Skeletal muscle satellite cell (primary cell): ENCODE data around the gene IGFN1.

Source experiments
- H3K27me3 ChIP-seq: 2 replicates; pipeline ENCODE4 v1.7.0; 2013; ENCODE audit warnings: low read length; ENCODE audit not compliant: control insufficient read depth, insufficient read depth
- H3K36me3 ChIP-seq: 2 replicates; pipeline ENCODE4 v1.7.0; 2013; ENCODE audit warnings: mild to moderate bottlenecking, control low read depth, low read length; ENCODE audit not compliant: insufficient read depth
- H3K4me1 ChIP-seq: 2 replicates; pipeline ENCODE4 v1.7.0; 2013; ENCODE audit warnings: low read length; ENCODE audit not compliant: control insufficient read depth, insufficient read depth
- H3K4me2 ChIP-seq: 2 replicates; pipeline ENCODE4 v1.7.0; 2013; ENCODE audit warnings: mild to moderate bottlenecking, low read length
- H3K4me3 ChIP-seq: 2 replicates; pipeline ENCODE4 v1.7.0; 2013; ENCODE audit warnings: low read length
- H3K9ac ChIP-seq: 2 replicates; pipeline ENCODE4 v1.7.0; 2013; ENCODE audit warnings: mild to moderate bottlenecking, low read depth, low read length, moderate library complexity
- H3K9me3 ChIP-seq: replicated peaks from 2 replicates; pipeline ENCODE4 v1.7.0; 2013; ENCODE audit warnings: mild to moderate bottlenecking, control low read depth, low read length

IGFN1 gene

GRCh38 chr1:201167041-201167991 lies 23.3 kb upstream of the IGFN1 start:
- peaks cover 37% of the 10 kb centered on the region for H3K27me3 ChIP-seq
- H3K9me3 ChIP-seq: no peaks in the 10 kb centered on the region

GRCh38 chr1:201169203-201169602 lies 21.4 kb upstream of the IGFN1 start:
- H3K9ac ChIP-seq: no peak overlapping the region
- H3K9me3 ChIP-seq: no peaks in the 10 kb centered on the region
- H3K4me1 ChIP-seq: peaks cover 18% of the 10 kb centered on the region
- peaks cover 24% of the 10 kb centered on the region for H3K27me3 ChIP-seq
- H3K36me3 ChIP-seq: no peaks in the 10 kb centered on the region
- H3K4me2 ChIP-seq: no peak overlapping the region
- H3K4me3 ChIP-seq: no peak overlapping the region

More at GRCh38 chr1:201167041-201167991, 23.3 kb upstream of the IGFN1 start:
- H3K4me3 ChIP-seq: no peak overlapping the region
- no peak overlapping the region for H3K9ac ChIP-seq
- H3K4me2 ChIP-seq: no peak overlapping the region
- H3K4me1 ChIP-seq: peaks cover 15% of the 10 kb centered on the region
- H3K36me3 ChIP-seq: no peaks in the 10 kb centered on the region

DNA sequence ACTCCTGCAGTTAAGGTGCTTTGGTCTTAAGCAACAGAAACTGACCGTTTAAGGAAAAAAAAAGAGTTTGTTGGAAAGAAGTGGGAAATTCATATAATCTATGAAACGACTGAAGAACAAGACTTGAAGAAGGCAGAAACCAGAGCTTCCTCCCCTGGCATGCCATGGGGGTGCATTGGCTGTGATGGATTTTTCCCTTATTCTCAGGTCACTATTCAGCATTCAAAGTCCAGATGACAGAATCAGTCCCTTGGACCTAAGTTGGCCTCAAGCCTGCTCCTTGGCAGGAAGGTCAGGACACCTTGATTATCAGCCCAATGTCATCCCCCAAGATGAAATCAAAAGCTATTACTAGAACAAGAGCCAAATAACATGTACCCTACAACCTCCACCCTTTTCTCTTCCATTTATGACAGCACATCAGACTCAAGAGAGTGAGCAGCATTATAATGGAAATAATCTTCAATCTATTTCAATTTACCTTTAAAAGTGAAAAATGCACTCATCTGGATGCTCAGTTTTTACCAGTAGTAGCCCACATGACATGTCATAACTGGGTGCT lies 20.6 kb upstream of the IGFN1 start:
- no peaks in the 10 kb centered on the region for H3K36me3 ChIP-seq
- H3K4me2 ChIP-seq: peak overlapping the region; percentile 97
- H3K27me3 ChIP-seq: peaks cover 17% of the 10 kb centered on the region
- no peak overlapping the region for H3K4me3 ChIP-seq
- H3K9ac ChIP-seq: peak overlapping the region; percentile 28
- H3K4me1 ChIP-seq: peaks cover 18% of the 10 kb centered on the region
- no peaks in the 10 kb centered on the region for H3K9me3 ChIP-seq

GRCh38 chr1:201170533-201171062 lies 20.0 kb upstream of the IGFN1 start:
- H3K4me2 ChIP-seq: peak overlapping the region; percentile 97
- peak overlapping the region; percentile 86 for H3K9ac ChIP-seq
- peaks cover 18% of the 10 kb centered on the region for H3K4me1 ChIP-seq
- H3K27me3 ChIP-seq: peaks cover 16% of the 10 kb centered on the region
- no peaks in the 10 kb centered on the region for H3K36me3 ChIP-seq
- no peaks in the 10 kb centered on the region for H3K9me3 ChIP-seq
- peak overlapping the region; percentile 75 for H3K4me3 ChIP-seq

GRCh38 chr1:201171063-201172036 lies 19.3 kb upstream of the IGFN1 start:
- Histone ChIP-seq H3K36me3 (no peaks in the 10 kb centered on the region), H3K9me3 (no peaks in the 10 kb centered on the region), H3K4me1 (peaks cover 18% of the 10 kb centered on the region), H3K4me3 (peak overlapping the region; percentile 75), H3K4me2 (peak overlapping the region; percentile 97), H3K27me3 (peaks cover 10% of the 10 kb centered on the region), H3K9ac (peak overlapping the region; percentile 86)

DNA sequence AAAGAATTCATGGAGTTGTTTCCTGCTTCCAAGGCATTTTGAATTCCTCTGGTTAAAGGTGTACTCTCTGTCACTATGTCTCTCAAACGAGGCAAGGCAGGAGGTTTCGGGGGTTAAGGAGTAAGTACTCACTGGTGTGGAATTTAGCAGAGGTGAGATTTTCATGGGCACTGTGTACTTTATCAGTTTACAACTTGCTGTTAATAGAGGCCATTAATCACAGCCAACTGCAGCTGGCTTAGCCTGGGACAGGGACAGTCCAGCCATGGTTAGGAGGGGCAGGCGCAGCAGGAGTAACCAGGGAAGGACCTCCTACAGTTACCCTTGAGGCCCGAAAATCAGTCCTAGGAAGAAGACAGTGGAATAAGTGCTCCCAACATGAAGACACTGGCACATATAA lies 18.3 kb upstream of the IGFN1 start:
- Histone ChIP-seq H3K36me3 (no peaks in the 10 kb centered on the region), H3K4me2 (no peak overlapping the region), H3K4me3 (no peak overlapping the region), H3K9me3 (no peaks in the 10 kb centered on the region), H3K4me1 (peaks cover 18% of the 10 kb centered on the region), H3K27me3 (peaks cover 6% of the 10 kb centered on the region), H3K9ac (no peak overlapping the region)

DNA sequence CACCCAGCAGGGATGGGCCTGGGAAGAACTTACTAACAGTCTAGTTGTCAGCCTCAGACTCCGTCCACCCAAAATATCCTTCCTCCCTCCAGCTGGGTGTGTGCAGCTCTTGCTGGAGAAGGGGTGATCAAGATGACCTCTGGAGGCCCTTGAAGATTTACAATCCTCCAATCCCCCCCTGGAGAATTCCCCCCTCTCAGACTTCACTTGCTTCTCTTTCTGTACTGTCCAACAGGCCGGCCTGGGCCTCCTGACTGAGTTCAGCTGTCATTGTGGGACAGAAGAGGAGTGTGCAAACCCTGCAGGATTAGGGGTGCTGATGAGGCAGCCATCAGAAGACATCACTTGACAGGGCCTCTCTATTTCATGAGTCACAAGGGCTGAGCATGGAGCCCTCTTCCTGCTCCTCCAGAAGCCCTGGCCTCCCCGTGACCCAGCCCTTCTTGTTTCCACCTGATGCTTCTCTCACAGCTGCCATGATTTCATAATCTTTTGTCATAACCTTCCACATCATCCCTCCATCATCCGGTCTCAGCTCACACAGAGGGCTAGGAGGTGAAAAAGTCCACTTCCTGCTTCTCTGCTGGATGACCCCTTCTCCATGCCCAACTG lies 17.5 kb upstream of the IGFN1 start:
- peaks cover 18% of the 10 kb centered on the region for H3K4me1 ChIP-seq
- no peaks in the 10 kb centered on the region for H3K27me3 ChIP-seq
- no peaks in the 10 kb centered on the region for H3K36me3 ChIP-seq
- no peaks in the 10 kb centered on the region for H3K9me3 ChIP-seq
- no peak overlapping the region for H3K4me2 ChIP-seq
- no peak overlapping the region for H3K9ac ChIP-seq
- H3K4me3 ChIP-seq: no peak overlapping the region

DNA sequence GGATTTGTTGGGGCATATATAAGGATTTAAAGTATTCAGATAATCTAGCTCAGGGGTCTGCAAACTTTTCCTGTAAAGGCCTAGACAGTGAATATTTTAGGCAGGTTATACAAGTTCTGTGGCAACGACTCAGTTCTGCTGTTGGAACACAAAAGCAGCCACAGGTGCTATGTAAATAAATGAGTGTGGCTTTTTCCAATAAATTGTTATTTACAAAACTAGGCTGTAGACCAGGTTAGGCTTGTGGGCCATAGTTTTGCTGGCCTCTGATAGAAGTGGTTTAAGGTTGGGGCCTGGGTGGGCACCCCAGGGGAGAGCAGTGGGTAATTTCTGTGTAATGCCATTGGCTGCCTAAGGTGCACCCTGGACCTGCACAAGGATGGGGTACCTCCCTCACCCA lies 16.9 kb upstream of the IGFN1 start:
- H3K9me3 ChIP-seq: peaks cover 2% of the 10 kb centered on the region
- no peak overlapping the region for H3K4me2 ChIP-seq
- no peak overlapping the region for H3K9ac ChIP-seq
- H3K4me3 ChIP-seq: no peak overlapping the region
- no peaks in the 10 kb centered on the region for H3K36me3 ChIP-seq
- H3K4me1 ChIP-seq: peaks cover 18% of the 10 kb centered on the region
- peaks cover under 1% of the 10 kb centered on the region for H3K27me3 ChIP-seq

- Histone ChIP-seq H3K4me2 (no peak overlapping the region), H3K9ac (no peak overlapping the region), H3K27me3 (peaks cover 15% of the 10 kb centered on the region), H3K4me3 (no peak overlapping the region), H3K9me3 (peaks cover 6% of the 10 kb centered on the region), H3K36me3 (no peaks in the 10 kb centered on the region), H3K4me1 (peaks cover 10% of the 10 kb centered on the region)
These were observed 14.7 kb upstream of the IGFN1 start for GRCh38 chr1:201175820-201176500.

- no peaks in the 10 kb centered on the region for H3K36me3 ChIP-seq
- peaks cover 6% of the 10 kb centered on the region for H3K9me3 ChIP-seq
- peaks cover 3% of the 10 kb centered on the region for H3K4me1 ChIP-seq
- H3K27me3 ChIP-seq: peaks cover 25% of the 10 kb centered on the region
- no peak overlapping the region for H3K4me2 ChIP-seq
- H3K9ac ChIP-seq: no peak overlapping the region
- H3K4me3 ChIP-seq: no peak overlapping the region
These were observed 13.7 kb upstream of the IGFN1 start for GRCh38 chr1:201176940-201177339.
